GM12878 (cell line): ENCODE results near the gene ATP1B2. TPM values are rescaled to one million over a fixed set of nuclear protein-coding genes. Genes with fewer than 3 reads are reported as not detected.

ENCODE experiments used
- ATAC-seq: fragments of 200-7000 bp; cut with Tn5 transposase; 3 replicates; pipeline ENCODE4 v1.9.1; 2020; ENCODE audit warnings: mild to moderate bottlenecking, moderate library complexity
- BruUV-seq: library from RNA; stranded (reverse); fragments of 400-500 nt; replicated peaks from 2 replicates; lab custom pipeline; 2021; lab: Mats Ljungman, UMichigan
- CTCF ChIA-PET: fragments of 300-600 bp; sonication (Branson Sonifier 250); formaldehyde crosslinking; extraction: SDS; loops from one replicate; lab custom pipeline; 2021; ENCODE audit warnings: inconsistent platforms; lab: Yijun Ruan, JAX
- POLR2A ChIA-PET: fragments of 350-600 bp; formaldehyde crosslinking; extraction: SDS; loops from one replicate; lab custom pipeline; 2021; ENCODE audit warnings: inconsistent platforms; lab: Charles Lee
- RAD21 ChIA-PET: fragments of 300-600 bp; sonication (Branson Sonifier 250); formaldehyde crosslinking; loops from one replicate; lab custom pipeline; 2023; ENCODE audit warnings: antibody characterized with exemption; ENCODE audit not compliant: unreplicated experiment; lab: Charles Lee
- SMC1A ChIA-PET: fragments of 300-600 bp; sonication (Branson Sonifier 250); formaldehyde crosslinking; loops from one replicate; lab custom pipeline; 2023; ENCODE audit not compliant: unreplicated experiment, uncharacterized antibody; lab: Charles Lee
- DNase-seq: peaks from one replicate; pipeline ENCODE4 v3.0.0-alpha.2; 2011; ENCODE audit warnings: low read depth, low spot score
- FAIRE-seq: peaks from 3 replicates; lab custom pipeline; 2011; peaks lifted over from hg19 to GRCh38; lab: Jason Lieb, UNC
- H2AFZ ChIP-seq: 2 replicates; pipeline ENCODE4 v1.6.0; 2011; ENCODE audit warnings: low read depth, low read length, control low read depth; ENCODE audit not compliant: control insufficient read depth
- H3K27ac ChIP-seq: 2 replicates; pipeline ENCODE4 v1.5.1; 2011; ENCODE audit warnings: control low read depth; ENCODE audit not compliant: control insufficient read depth, insufficient read depth
- H3K27me3 ChIP-seq, 2 experiments: replicated peaks in 1 of 2; 2 replicates each; pipeline versions ENCODE4 v1.6.0 to v1.6.1; 2011; ENCODE audit warnings: low read length in 1 of 2; ENCODE audit not compliant: control insufficient read depth in 2 of 2, insufficient read depth in 2 of 2
- H3K36me3 ChIP-seq, 2 experiments: 2 replicates each; pipeline ENCODE4 v1.5.1; 2011; ENCODE audit warnings: low read length in 1 of 2; ENCODE audit not compliant: control insufficient read depth in 2 of 2, insufficient read depth in 2 of 2
- H3K4me1 ChIP-seq: 2 replicates; pipeline ENCODE4 v1.6.1; 2011; ENCODE audit warnings: mild to moderate bottlenecking, low read length, moderate library complexity, mixed read lengths; ENCODE audit not compliant: control insufficient read depth, insufficient read depth
- H3K4me2 ChIP-seq: 2 replicates; pipeline ENCODE4 v1.6.0; 2011; ENCODE audit warnings: control low read depth; ENCODE audit not compliant: control insufficient read depth, insufficient read depth
- H3K4me3 ChIP-seq: fragments of 200-600 bp; sonication (generic); 2 replicates; pipeline ENCODE4 v1.5.1; 2016
- H3K79me2 ChIP-seq: 2 replicates; pipeline ENCODE4 v1.6.0; 2011; ENCODE audit warnings: low read length; ENCODE audit not compliant: control insufficient read depth, insufficient read depth
- H3K9ac ChIP-seq: 2 replicates; pipeline ENCODE4 v1.8.0; 2011; ENCODE audit warnings: low read length, control low read depth, mixed read lengths; ENCODE audit not compliant: control insufficient read depth, insufficient read depth
- H3K9me3 ChIP-seq: replicated peaks from 3 replicates; pipeline ENCODE4 v1.5.1; 2011; ENCODE audit warnings: mild to moderate bottlenecking, low read length; ENCODE audit not compliant: control insufficient read depth, insufficient read depth
- H4K20me1 ChIP-seq: 2 replicates; pipeline ENCODE4 v1.6.0; 2011; ENCODE audit not compliant: control insufficient read depth, insufficient read depth
- BHLHE40 ChIP-seq, 2 experiments: fragments of 450-650 bp in 1 of 2; IDR thresholded peaks; 2 replicates each; pipeline ENCODE4 v1.6.1; 2011 to 2017; ENCODE audit warnings: low read depth in 2 of 2, borderline replicate concordance in 1 of 2, improper control_type of control experiment in 1 of 2, low read length in 1 of 2, mild to moderate bottlenecking in 1 of 2
- CEBPB ChIP-seq, 2 experiments: fragments of 150-350 bp in 1 of 2; IDR thresholded peaks; 2 replicates each; pipeline ENCODE4 v1.6.1; 2012 to 2014; ENCODE audit warnings: low read depth in 2 of 2, low read length in 2 of 2, borderline replicate concordance in 1 of 2, inconsistent platforms in 1 of 2
- NFIC ChIP-seq: IDR thresholded peaks from 2 replicates; pipeline ENCODE4 v1.6.1; 2012; ENCODE audit warnings: low read depth, mild to moderate bottlenecking, inconsistent platforms, low read length, moderate library complexity
- SPI1 ChIP-seq: IDR thresholded peaks from 2 replicates; pipeline ENCODE4 v1.6.1; 2011; ENCODE audit warnings: low read depth, mild to moderate bottlenecking, low read length, moderate library complexity, borderline replicate concordance; ENCODE audit not compliant: insufficient read depth
- SREBF1 ChIP-seq: IDR thresholded peaks from 2 replicates; pipeline ENCODE4 v1.6.1; 2012; ENCODE audit warnings: mild to moderate bottlenecking, low read length
- WGBS: methylation state at CpG from one replicate; pipeline ENCODE4 v1.1.6; 2016; ENCODE audit warnings: low lambda C conversion rate; ENCODE audit not compliant: insufficient replicate concordance, insufficient coverage; ENCODE audit errors: missing lambda C conversion rate; 5-methylcytosine and 5-hydroxymethylcytosine counted together
- in situ Hi-C: fragments of 300-500 bp; cut with MboI; formaldehyde crosslinking; loops from 9 replicates; pipeline ENCODE4 v1.14.3; 2018; ENCODE audit warnings: mixed read lengths
- intact Hi-C: fragments of 100-400 bp; cut with micrococcal nuclease; formaldehyde crosslinking; loops from one replicate; pipeline ENCODE4 v1.14.2; 2022; ENCODE audit not compliant: unreplicated experiment
- polyA plus RNA-seq, 11 experiments: library from polyadenylated mRNA; depleted of rRNA in 4 of 11; unstranded in 6 of 11; stranded (reverse) in 5 of 11; fragments of >200 nt; fragmentation: Nextera tagmentation in 4 of 11; fragmentation: Illumina TruSeq in 1 of 11; extraction: Ambion mirVana in 4 of 11; extraction: Trizol in 1 of 11; gene quantifications; 1 replicate in 1 of 11; 2 replicates in 10 of 11; pipeline versions ENCODE4 v1.2.1 to v1.2.3, GENCODE V29; 2011 to 2016; ENCODE audit warnings: inconsistent platforms in 2 of 11, missing spikeins in 2 of 11, low read depth in 1 of 11
- total RNA-seq, 4 experiments: library from RNA; depleted of rRNA in 3 of 4; stranded (reverse); fragments of >200 nt in 3 of 4; fragmentation: Illumina TruSeq in 1 of 4; extraction: Trizol in 1 of 4; gene quantifications; 2 replicates each; pipeline versions ENCODE4 v1.2.1 to v1.2.3, GENCODE V29; 2013 to 2021
- TF ChIP-seq, protein P1 (sequence below): fragments of 450-650 bp; formaldehyde crosslinking; IDR thresholded peaks from 2 replicates; pipeline ENCODE4 v1.4.0; 2020; ENCODE audit warnings: mild to moderate bottlenecking, moderate library complexity
- TF ChIP-seq, protein P2 (sequence below): fragments of 450-650 bp; IDR thresholded peaks from 2 replicates; pipeline ENCODE4 v1.6.1; 2016; ENCODE audit warnings: mild to moderate bottlenecking

Gene ATP1B2
- total and polyA plus RNA-seq, 10 of the 15 experiments (the other 5 are each of a cell fraction or from before 2014, with no cell fraction given), result 0.03 to 0.29 (median 0.15) TPM; not detected in 3

DNA sequence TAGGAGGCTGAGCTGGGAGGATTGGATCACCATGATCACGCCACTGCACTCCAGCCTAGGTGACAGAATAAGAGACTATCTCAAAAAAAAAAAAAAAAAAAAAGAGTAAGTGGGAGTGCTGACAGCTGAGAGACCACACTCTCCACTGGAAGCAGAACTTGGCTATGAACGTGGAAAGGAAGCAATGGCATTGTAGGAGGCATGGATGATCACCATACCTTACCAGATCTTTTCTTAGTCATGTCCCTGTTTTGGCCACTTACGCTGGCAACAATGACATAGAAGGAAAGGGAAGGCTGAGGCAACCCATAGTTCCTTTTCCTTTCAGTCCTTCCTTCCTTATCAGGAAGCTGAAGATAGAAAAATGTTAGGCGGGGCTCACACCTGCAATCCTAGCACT is 3.7 kb upstream of the ATP1B2 start:
- no peak for TF ChIP-seq CEBPB (IDR thresholded peaks at IDR 0.05; ENCODE audit: borderline replicate concordance in 1 of 2, low read depth in 2 of 2, low read length in 2 of 2)
- TF ChIP-seq, protein P1, sequence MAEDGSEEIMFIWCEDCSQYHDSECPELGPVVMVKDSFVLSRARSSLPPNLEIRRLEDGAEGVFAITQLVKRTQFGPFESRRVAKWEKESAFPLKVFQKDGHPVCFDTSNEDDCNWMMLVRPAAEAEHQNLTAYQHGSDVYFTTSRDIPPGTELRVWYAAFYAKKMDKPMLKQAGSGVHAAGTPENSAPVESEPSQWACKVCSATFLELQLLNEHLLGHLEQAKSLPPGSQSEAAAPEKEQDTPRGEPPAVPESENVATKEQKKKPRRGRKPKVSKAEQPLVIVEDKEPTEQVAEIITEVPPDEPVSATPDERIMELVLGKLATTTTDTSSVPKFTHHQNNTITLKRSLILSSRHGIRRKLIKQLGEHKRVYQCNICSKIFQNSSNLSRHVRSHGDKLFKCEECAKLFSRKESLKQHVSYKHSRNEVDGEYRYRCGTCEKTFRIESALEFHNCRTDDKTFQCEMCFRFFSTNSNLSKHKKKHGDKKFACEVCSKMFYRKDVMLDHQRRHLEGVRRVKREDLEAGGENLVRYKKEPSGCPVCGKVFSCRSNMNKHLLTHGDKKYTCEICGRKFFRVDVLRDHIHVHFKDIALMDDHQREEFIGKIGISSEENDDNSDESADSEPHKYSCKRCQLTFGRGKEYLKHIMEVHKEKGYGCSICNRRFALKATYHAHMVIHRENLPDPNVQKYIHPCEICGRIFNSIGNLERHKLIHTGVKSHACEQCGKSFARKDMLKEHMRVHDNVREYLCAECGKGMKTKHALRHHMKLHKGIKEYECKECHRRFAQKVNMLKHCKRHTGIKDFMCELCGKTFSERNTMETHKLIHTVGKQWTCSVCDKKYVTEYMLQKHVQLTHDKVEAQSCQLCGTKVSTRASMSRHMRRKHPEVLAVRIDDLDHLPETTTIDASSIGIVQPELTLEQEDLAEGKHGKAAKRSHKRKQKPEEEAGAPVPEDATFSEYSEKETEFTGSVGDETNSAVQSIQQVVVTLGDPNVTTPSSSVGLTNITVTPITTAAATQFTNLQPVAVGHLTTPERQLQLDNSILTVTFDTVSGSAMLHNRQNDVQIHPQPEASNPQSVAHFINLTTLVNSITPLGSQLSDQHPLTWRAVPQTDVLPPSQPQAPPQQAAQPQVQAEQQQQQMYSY (CRISPR knock-in tag), result no peak
- TF ChIP-seq SPI1, result no peak
- TF ChIP-seq BHLHE40 (IDR thresholded peaks at IDR 0.05; ENCODE audit: borderline replicate concordance in 1 of 2, low read depth in 2 of 2, low read length in 1 of 2), result no peak
- TF ChIP-seq, protein P2, sequence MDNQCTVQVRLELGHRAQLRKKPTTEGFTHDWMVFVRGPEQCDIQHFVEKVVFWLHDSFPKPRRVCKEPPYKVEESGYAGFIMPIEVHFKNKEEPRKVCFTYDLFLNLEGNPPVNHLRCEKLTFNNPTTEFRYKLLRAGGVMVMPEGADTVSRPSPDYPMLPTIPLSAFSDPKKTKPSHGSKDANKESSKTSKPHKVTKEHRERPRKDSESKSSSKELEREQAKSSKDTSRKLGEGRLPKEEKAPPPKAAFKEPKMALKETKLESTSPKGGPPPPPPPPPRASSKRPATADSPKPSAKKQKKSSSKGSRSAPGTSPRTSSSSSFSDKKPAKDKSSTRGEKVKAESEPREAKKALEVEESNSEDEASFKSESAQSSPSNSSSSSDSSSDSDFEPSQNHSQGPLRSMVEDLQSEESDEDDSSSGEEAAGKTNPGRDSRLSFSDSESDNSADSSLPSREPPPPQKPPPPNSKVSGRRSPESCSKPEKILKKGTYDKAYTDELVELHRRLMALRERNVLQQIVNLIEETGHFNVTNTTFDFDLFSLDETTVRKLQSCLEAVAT, result no peak
- no peak for TF ChIP-seq NFIC
- TF ChIP-seq SREBF1, result no peak
- H3K27me3 ChIP-seq, result peaks cover 5 to 8% of the 10 kb centered on the region in 2 experiments
- H3K36me3 ChIP-seq, result no peaks in the 10 kb centered on the region
- no peak overlapping the region for H3K27ac ChIP-seq
- POLR2A ChIA-PET, result interaction anchor here (0.7 kb wide), 1 partner anchor 122 kb away, joined by 3 read pairs; no protein-coding TSS in a partner anchor
- RAD21 ChIA-PET, result no interaction called here
- no peak overlapping the region for H3K9ac ChIP-seq
- H3K4me2 ChIP-seq, result no peak overlapping the region
- DNase-seq (no peak), ATAC-seq (no peak), FAIRE-seq (no peak)
- H4K20me1 ChIP-seq, result no peaks in the 10 kb centered on the region
- no peaks in the 10 kb centered on the region for H3K9me3 ChIP-seq
- H3K79me2 ChIP-seq, result no peaks in the 10 kb centered on the region
- in situ Hi-C loops (no loop called here), intact Hi-C loops (no loop called here)
- H3K4me1 ChIP-seq, result peaks cover 3% of the 10 kb centered on the region; the same call in 1 of the 2 replicates
- H3K4me3 ChIP-seq, result no peak overlapping the region
- 4% methylated on average over 4 of the region's 4 CpGs for WGBS
- no TSS peak for BruUV-seq
- CTCF ChIA-PET, result interaction anchor here (1.6 kb wide), 1 partner anchor 15 kb away, joined by 5 read pairs; no protein-coding TSS in a partner anchor
- SMC1A ChIA-PET, result interaction anchor here (1.1 kb wide), 1 partner anchor 35 kb away, joined by 3 read pairs; no protein-coding TSS in a partner anchor
- H2AFZ ChIP-seq, result no peak overlapping the region
